HepG2 (cell line): ENCODE measurements around the gene MYO5B. TPM values are rescaled to one million over a fixed set of nuclear protein-coding genes. Genes with fewer than 3 reads are reported as not detected.
A peak's percentile ranks its signal among the peaks of the same experiment; 100 is the strongest.

Experiments
- BRD4 ChIP-seq: sonication (generic); formaldehyde crosslinking; IDR thresholded peaks from 2 replicates; pipeline ENCODE4 v1.4.0; 2020; ENCODE audit warnings: missing genetic modification reagents
- CEBPB ChIP-seq: IDR thresholded peaks from 2 replicates; pipeline ENCODE4 v1.6.1; 2011; ENCODE audit warnings: low read depth, low read length, improper control_type of control experiment, borderline replicate concordance
- DR1 ChIP-seq: sonication (generic); formaldehyde crosslinking; IDR thresholded peaks from 2 replicates; pipeline ENCODE4 v1.8.0; 2021; ENCODE audit warnings: mild to moderate bottlenecking, missing genetic modification reagents, inconsistent platforms
- ELF4 ChIP-seq: sonication (generic); formaldehyde crosslinking; IDR thresholded peaks from 2 replicates; pipeline ENCODE4 v1.5.0; 2020; ENCODE audit warnings: missing genetic modification reagents, mild to moderate bottlenecking, moderate library complexity, borderline replicate concordance
- FOXA1 ChIP-seq, 2 experiments: fragments of 450-650 bp in 1 of 2; sonication (generic) in 1 of 2; formaldehyde crosslinking in 1 of 2; IDR thresholded peaks; 2 replicates each; pipeline versions ENCODE4 v1.4.0 to v1.6.1; 2016 to 2020; ENCODE audit warnings: missing genetic modification reagents in 1 of 2
- HCFC1 ChIP-seq: fragments of 150-350 bp; IDR thresholded peaks from 2 replicates; pipeline ENCODE4 v1.6.1; 2014; ENCODE audit warnings: low read depth, low read length
- KMT2B ChIP-seq: IDR thresholded peaks from 2 replicates; pipeline ENCODE4 v1.6.1; 2016; ENCODE audit warnings: missing genetic modification reagents, missing compliant biosample characterization
- NR2F6 ChIP-seq, 2 experiments: IDR thresholded peaks; 2 replicates each; pipeline ENCODE4 v1.6.1; 2016; ENCODE audit warnings: antibody characterized with exemption in 1 of 2, mild to moderate bottlenecking in 1 of 2
- PHB2 ChIP-seq: fragments of 450-650 bp; IDR thresholded peaks from 2 replicates; pipeline ENCODE4 v1.6.1; 2018; ENCODE audit not compliant: partially characterized antibody
- REXO4 ChIP-seq: sonication (generic); formaldehyde crosslinking; IDR thresholded peaks from 2 replicates; pipeline ENCODE4 v1.8.0; 2022; ENCODE audit warnings: missing genetic modification reagents, mild to moderate bottlenecking, borderline replicate concordance
- TAF1 ChIP-seq: sonication (generic); formaldehyde crosslinking; IDR thresholded peaks from 2 replicates; pipeline ENCODE4 v1.4.0; 2020; ENCODE audit warnings: missing genetic modification reagents
- ZNF572 ChIP-seq: sonication (generic); formaldehyde crosslinking; IDR thresholded peaks from 2 replicates; pipeline ENCODE4 v1.5.1; 2020; ENCODE audit warnings: mild to moderate bottlenecking, missing genetic modification reagents
- ZNF781 ChIP-seq: sonication (generic); formaldehyde crosslinking; IDR thresholded peaks from 2 replicates; pipeline ENCODE4 v1.5.1; 2020; ENCODE audit warnings: borderline replicate concordance, mild to moderate bottlenecking, missing genetic modification reagents; ENCODE audit errors: not compliant biosample characterization
- polyA plus RNA-seq, 8 experiments: library from polyadenylated mRNA; depleted of rRNA in 3 of 8; stranded (reverse) in 7 of 8; unstranded in 1 of 8; fragments of >200 nt; fragmentation: Illumina TruSeq in 4 of 8; extraction: Trizol in 4 of 8; gene quantifications; 2 replicates each; pipeline versions ENCODE4 v1.2.1 to v1.2.3, GENCODE V29; 2011 to 2016; ENCODE audit warnings: low read depth in 4 of 8, missing spikeins in 1 of 8, mixed read lengths in 1 of 8; ENCODE audit not compliant: insufficient read depth in 1 of 8
- total RNA-seq, 5 experiments: library from RNA; depleted of rRNA; stranded (reverse); fragments of >200 nt; fragmentation: Illumina TruSeq; extraction: Trizol; gene quantifications; 2 replicates each; pipeline ENCODE4 v1.2.3, GENCODE V29; 2016; ENCODE audit warnings: low read depth in 1 of 5
- TF ChIP-seq, protein P1 (sequence below): sonication (generic); formaldehyde crosslinking; IDR thresholded peaks from 2 replicates; pipeline ENCODE4 v1.4.0; 2020; ENCODE audit warnings: mild to moderate bottlenecking, missing genetic modification reagents, borderline replicate concordance
- TF ChIP-seq, protein P2 (sequence below): sonication (generic); formaldehyde crosslinking; IDR thresholded peaks from 2 replicates; pipeline ENCODE4 v1.5.1; 2020; ENCODE audit warnings: missing genetic modification reagents, mild to moderate bottlenecking, borderline replicate concordance
- TF ChIP-seq, protein P3 (sequence below): sonication (generic); formaldehyde crosslinking; IDR thresholded peaks from 2 replicates; pipeline ENCODE4 v1.4.0; 2020; ENCODE audit warnings: mild to moderate bottlenecking, missing genetic modification reagents
- TF ChIP-seq, protein P4 (sequence below): sonication (generic); formaldehyde crosslinking; IDR thresholded peaks from 2 replicates; pipeline ENCODE4 v1.5.1; 2020; ENCODE audit warnings: mild to moderate bottlenecking, missing genetic modification reagents, moderate library complexity

MYO5B gene
- total and polyA plus RNA-seq, 2 of the 13 experiments (the other 11 are each of a cell fraction or from before 2014, with no cell fraction given), result 13.1 to 24.0 TPM

DNA sequence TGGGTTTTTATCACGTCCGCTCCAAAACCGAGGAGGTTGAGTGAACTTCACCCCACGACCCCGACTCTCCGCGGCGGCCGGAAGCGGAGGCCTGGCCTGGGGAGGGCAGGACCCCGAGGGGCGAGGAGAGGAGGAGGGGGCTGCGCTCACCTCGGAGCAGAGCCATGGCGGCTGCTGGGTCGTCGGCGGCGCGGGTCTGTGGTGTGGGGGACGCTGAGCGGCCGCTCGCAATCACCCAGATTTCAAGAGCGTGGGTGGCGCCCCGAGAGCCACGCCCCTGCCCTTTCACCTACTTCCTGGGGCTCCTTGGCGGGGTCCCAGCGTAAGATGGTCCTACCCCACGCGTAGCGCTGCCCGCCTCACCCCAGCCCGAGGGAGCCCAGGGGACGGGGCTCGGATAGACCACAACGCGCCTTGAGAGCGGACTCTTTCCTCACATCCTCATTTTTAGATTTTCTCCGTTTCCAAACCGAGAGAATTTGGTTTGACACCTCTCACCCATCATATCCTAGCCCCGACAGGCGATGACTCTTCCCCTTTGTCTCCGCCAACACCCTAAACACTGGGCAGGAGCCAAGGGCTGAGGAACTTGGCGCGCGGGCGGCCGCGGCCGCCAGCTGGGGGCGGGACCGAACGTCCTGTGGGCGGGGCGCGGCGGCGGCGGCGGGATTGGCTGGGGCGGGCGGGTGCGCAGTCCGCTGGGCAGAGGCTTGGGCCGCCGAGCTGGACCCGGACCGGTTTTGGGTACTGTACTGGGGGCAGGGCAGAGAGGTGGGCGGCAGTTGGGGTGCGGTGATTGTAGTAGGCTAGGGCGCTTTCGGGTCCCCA is 381.4 kb downstream of the MYO5B start, which contains the start of gene ACAA2 (continued):
- TF ChIP-seq, protein P1, sequence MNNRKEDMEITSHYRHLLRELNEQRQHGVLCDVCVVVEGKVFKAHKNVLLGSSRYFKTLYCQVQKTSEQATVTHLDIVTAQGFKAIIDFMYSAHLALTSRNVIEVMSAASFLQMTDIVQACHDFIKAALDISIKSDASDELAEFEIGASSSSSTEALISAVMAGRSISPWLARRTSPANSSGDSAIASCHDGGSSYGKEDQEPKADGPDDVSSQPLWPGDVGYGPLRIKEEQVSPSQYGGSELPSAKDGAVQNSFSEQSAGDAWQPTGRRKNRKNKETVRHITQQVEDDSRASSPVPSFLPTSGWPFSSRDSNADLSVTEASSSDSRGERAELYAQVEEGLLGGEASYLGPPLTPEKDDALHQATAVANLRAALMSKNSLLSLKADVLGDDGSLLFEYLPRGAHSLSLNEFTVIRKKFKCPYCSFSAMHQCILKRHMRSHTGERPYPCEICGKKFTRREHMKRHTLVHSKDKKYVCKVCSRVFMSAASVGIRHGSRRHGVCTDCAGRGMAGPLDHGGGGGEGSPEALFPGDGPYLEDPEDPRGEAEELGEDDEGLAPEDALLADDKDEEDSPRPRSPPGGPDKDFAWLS (CRISPR knock-in tag), result no peak
- TF ChIP-seq ZNF572 (CRISPR knock-in tag), result 0 out of 2 replicates have a peak, but pooled peaks have one; percentile 55
- no peak for TF ChIP-seq PHB2
- TF ChIP-seq, protein P2, sequence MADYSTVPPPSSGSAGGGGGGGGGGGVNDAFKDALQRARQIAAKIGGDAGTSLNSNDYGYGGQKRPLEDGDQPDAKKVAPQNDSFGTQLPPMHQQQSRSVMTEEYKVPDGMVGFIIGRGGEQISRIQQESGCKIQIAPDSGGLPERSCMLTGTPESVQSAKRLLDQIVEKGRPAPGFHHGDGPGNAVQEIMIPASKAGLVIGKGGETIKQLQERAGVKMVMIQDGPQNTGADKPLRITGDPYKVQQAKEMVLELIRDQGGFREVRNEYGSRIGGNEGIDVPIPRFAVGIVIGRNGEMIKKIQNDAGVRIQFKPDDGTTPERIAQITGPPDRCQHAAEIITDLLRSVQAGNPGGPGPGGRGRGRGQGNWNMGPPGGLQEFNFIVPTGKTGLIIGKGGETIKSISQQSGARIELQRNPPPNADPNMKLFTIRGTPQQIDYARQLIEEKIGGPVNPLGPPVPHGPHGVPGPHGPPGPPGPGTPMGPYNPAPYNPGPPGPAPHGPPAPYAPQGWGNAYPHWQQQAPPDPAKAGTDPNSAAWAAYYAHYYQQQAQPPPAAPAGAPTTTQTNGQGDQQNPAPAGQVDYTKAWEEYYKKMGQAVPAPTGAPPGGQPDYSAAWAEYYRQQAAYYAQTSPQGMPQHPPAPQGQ (CRISPR knock-in tag), result no peak
- no peak for TF ChIP-seq ELF4 (CRISPR knock-in tag)
- TF ChIP-seq TAF1 (CRISPR knock-in tag), result peak; percentile 71
- 0 out of 2 replicates have a peak, but pooled peaks have one; percentile 59 for TF ChIP-seq REXO4 (CRISPR knock-in tag)
- TF ChIP-seq BRD4 (CRISPR knock-in tag), result peak; percentile 27; the same call in 1 of the 2 replicates
- TF ChIP-seq CEBPB, result no peak
- TF ChIP-seq DR1 (CRISPR knock-in tag), result peak; percentile 50
- TF ChIP-seq, protein P3, sequence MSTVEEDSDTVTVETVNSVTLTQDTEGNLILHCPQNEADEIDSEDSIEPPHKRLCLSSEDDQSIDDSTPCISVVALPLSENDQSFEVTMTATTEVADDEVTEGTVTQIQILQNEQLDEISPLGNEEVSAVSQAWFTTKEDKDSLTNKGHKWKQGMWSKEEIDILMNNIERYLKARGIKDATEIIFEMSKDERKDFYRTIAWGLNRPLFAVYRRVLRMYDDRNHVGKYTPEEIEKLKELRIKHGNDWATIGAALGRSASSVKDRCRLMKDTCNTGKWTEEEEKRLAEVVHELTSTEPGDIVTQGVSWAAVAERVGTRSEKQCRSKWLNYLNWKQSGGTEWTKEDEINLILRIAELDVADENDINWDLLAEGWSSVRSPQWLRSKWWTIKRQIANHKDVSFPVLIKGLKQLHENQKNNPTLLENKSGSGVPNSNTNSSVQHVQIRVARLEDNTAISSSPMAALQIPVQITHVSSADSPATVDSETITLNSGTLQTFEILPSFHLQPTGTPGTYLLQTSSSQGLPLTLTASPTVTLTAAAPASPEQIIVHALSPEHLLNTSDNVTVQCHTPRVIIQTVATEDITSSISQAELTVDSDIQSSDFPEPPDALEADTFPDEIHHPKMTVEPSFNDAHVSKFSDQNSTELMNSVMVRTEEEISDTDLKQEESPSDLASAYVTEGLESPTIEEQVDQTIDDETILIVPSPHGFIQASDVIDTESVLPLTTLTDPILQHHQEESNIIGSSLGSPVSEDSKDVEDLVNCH (CRISPR knock-in tag), result no peak
- no peak for TF ChIP-seq ZNF781
- no peak; the same call in none of the 2 replicates for TF ChIP-seq NR2F6 (IDR thresholded peaks at IDR 0.05)
- peak; percentile 22; the same call in 1 of the 2 replicates for TF ChIP-seq NR2F6 (CRISPR knock-in tag; IDR thresholded peaks at IDR 0.05)
- no peak for TF ChIP-seq HCFC1
- TF ChIP-seq, protein P4, sequence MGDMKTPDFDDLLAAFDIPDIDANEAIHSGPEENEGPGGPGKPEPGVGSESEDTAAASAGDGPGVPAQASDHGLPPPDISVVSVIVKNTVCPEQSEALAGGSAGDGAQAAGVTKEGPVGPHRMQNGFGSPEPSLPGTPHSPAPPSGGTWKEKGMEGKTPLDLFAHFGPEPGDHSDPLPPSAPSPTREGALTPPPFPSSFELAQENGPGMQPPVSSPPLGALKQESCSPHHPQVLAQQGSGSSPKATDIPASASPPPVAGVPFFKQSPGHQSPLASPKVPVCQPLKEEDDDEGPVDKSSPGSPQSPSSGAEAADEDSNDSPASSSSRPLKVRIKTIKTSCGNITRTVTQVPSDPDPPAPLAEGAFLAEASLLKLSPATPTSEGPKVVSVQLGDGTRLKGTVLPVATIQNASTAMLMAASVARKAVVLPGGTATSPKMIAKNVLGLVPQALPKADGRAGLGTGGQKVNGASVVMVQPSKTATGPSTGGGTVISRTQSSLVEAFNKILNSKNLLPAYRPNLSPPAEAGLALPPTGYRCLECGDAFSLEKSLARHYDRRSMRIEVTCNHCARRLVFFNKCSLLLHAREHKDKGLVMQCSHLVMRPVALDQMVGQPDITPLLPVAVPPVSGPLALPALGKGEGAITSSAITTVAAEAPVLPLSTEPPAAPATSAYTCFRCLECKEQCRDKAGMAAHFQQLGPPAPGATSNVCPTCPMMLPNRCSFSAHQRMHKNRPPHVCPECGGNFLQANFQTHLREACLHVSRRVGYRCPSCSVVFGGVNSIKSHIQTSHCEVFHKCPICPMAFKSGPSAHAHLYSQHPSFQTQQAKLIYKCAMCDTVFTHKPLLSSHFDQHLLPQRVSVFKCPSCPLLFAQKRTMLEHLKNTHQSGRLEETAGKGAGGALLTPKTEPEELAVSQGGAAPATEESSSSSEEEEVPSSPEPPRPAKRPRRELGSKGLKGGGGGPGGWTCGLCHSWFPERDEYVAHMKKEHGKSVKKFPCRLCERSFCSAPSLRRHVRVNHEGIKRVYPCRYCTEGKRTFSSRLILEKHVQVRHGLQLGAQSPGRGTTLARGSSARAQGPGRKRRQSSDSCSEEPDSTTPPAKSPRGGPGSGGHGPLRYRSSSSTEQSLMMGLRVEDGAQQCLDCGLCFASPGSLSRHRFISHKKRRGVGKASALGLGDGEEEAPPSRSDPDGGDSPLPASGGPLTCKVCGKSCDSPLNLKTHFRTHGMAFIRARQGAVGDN (CRISPR knock-in tag), result peak; percentile 78
- peak; percentile 55; the same call in 1 of the 2 replicates for TF ChIP-seq KMT2B (CRISPR knock-in tag)
- TF ChIP-seq FOXA1 (IDR thresholded peaks at IDR 0.05), result no peak
- TF ChIP-seq FOXA1 (CRISPR knock-in tag; IDR thresholded peaks at IDR 0.05), result no peak
